GM21737 (cell line): Measurements from ENCODE around the gene HOXA6.

ENCODE experiments used
- ATAC-seq: cut with Tn5 transposase; IDR thresholded peaks from one replicate; pipeline ENCODE4 v1.9.1; 2021; ENCODE audit warnings: mild to moderate bottlenecking, moderate library complexity; ENCODE audit not compliant: unreplicated experiment

The HOXA6 gene

DNA sequence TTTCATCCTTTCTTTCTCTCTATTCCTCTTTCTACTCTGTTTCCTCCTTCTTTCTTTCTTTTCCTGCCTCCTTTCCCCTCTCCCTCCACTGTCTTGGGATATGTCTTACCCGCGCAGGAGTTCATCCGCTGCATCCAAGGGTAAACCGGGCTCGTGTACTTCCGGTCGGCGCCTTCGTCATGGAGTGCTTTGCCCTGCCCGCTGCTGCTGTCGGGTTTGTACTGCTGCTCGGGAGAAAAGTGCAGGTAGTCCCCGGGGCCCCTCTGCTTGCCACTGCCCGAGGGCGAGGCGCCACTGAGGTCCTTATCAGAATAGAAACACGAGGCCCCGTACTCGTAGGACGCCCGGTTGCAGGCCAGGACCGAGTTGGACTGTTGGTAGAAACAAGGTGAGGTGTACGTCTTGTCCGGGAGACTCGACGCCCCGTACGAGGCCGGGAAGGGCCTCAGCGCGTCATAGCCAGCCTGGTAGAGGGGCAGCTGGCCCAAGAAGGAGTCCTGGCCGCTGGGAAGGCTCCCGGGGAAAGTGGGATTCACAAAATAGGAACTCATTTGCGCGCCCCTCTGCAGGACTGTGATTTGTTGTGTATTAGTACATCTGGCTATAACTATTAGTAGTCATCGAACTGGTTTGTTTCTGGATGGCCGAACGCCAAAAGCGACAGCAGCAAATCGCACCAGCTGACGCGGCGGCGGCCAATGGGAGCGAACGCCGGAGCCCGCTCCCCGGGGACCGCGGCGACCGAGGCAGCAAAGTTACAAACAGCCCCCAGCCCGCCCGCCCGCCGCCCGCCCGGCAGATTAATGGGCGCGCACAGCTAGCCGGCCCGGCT is at the start of gene HOXA6:
TSS of gene HOXA6 (minus strand) at position 576 of the 832 bp plus-strand sequence. CDS start at position 551, 25 bp downstream.
- ATAC-seq, result no peak

DNA sequence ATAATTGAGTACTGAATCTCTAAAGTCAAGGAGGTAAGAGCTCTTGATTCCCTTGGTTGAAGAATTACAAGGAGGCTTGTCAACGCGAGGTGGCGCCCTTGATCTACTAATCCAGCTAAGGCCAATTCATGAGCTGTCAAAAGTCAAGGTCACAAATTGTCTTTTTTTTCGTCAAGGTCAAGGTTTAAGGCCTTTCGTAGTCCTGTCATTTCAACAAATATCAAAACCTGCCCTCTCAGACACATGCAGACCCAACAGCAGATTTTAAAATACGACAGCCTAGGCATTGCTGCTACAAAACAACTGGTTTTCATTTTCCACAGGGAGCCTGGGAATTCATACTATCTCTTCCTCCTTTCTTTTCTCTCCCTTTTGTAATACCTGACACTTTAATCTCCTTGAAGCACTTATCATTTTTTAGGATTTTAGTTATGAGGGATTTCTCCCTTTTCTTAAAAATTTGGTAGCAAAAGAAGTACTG is 48.8 kb upstream of the HOXA6 start:
- no peak for ATAC-seq

DNA sequence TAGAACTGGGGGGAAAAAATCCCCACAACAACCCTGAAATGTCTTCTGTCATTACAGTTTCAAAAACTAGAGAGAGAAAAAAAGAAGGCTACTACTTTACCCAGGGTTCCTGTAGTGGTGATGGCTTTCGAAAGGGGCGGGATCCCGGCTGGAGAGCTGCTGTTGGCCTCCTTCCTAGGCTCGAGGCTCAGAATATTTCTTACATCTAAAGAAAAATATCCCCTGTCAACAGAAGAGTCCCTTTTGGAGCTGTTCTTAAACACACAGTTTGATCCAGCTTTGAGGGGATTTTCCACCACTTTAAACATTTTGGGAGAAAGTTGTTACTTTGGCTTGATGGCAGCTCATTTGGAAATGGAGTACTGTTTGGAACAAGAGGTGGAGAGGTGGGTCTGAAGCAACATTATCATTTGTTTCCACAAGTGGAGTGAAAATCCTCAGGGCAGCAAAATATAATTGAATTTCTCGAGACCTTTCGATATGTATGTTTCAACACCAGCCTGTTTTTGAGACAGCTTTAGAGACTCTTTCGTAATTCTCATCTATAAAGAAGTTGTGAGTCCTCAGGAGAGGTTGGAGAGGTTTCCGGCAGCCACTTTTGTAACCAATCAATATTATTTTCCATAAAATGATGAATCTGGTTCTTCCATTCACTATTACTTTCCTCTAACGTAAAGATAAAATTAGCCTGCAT is 47.3 kb upstream of the HOXA6 start:
- no peak for ATAC-seq

DNA sequence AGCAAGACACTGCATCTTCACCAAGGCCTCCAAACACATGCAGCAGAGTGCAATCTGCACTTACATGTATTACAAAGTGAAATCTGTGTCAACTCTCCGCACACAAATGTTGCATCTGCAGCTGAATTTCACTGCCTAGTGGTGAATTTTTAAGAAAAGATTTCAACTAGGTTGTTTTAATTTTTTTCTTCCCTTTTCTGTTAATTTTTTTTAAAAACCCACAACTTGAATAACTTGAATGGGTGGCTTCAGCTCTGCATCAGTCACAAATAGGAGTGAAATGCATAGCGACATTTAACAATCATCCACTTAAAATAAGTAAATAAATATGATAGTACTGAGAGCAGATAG is 46.4 kb upstream of the HOXA6 start:
- no peak for ATAC-seq

DNA sequence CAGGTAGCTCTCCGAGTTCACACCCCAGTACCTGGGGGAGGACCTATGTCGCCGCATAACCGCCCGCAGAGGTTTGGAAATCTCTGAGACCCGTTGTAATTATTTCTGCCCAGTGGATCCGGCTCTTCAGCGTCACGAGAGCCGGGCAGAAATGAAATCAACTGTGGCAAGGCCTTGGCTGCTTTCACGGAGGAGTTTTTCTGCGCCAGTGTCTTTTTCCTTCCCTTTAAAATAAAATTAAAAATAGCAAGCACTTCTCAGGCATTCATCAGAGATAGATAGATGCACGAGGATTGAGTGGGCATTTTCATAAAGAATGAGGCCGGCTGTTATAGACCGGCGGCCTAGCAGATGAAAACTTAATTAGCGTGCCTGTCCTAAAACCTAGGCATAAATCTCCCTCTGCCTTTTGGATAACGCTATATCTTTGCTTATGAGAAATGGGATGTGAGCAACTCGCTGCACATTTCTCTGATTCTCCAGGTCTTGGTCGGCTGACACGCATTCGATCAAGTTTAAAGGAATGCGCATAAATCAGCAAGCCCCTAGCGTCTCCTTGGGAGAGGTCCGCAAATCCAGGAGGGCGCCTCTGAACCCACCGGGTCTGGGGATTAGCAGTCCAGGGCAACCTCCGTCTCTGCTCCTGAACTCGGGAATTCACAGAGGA is 45.9 kb upstream of the HOXA6 start:
- ATAC-seq, result no peak

DNA sequence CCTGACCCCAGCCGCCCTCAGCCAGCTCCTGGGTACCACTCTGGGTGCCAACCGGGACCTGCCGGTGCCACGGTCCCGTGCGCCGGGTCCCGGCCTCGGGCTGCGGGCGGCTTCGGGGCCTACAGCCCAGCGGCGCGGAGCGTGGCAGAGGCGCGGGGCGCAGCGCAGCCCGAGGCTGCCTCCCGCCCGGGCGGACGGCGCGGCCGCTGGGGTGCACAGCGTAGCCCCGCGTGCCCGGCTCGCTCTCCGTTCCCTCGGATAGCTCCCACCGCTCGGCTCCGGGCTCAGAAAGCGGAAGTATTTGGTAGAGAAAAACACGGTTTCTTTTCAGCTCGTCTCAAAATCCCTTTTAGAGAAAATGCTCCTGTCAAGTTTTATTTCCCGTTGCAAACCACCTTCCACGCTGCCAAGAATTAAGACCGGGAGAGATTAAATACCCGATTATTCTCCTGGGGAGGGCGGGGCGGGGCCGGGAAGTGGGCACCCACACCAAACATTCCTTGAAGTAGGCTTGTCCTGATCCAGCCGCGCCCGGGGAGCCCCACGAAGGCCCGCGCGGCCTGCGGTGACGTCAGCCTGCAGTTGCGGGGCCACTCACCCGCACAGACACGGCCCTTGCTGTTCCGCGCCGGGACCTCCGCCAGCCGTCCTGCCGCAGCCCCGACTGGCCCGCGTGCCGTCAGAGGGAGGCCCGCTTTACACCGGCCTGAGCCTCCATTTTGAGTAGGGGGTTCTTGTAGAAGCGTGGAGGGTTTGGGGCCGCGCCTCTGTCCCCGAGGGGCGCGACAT is 45.2 kb upstream of the HOXA6 start:
- ATAC-seq, result no peak

DNA sequence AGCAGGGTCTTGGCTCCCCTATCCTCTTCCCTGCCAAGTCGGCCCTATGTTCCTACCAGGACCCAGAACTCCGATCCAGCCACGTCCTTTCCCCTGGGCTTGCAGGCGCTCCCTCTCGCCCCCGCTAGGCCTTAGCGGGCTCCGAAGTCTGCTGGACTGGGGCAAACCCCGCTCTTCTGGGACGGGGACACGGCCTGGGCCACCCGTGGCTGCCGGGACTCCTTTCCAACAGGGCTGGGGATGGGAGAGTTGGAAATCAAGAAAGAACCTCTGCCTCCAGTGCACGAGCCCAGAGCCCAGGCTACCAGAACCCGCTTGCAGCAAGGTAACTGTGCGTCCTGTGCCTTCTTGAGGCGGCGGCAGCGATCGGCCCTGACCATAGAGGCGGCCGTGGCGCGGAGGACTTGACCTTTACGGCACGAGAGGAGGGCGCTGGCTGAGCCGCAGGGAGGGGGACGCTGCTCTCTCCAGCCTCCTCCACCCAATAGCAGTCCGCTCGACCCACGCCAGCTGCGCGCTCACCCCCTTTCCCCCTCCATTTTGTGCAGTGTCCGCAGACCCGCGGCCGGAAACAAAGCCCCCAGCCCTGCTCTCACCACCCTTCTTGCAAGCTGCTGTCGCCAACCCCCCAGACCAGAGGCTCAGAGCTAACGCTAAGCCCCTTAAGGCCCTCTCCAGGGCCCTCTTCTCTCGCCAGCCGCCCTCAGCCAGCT is 44.4 kb upstream of the HOXA6 start:
- ATAC-seq, result no peak

DNA sequence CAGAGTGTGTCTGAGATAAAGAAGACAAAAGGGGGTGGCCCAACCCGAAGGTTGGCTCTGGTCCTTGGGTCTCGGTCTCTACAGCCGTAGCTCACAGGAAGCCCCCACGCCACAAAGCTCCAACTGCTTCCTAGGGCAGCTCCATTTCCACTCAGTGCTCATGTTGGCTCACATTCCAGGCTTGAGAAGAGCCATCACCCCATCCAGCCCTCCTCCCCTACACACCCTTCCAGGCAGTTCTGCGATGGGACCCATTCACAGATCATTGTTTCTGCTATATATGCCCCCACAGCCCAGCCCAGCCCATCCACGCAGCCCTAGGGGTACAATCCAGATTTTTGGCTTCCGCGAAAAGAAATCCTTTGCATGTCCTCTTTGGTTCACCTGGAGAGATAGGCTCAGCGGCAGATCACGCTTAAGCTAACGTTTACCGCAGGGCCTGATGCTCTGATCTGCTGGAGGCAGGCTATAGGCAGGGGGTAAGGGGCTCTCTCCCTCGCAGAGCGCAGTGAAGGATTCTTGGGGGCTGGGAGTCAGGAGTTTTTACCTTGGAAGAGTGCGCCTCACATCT is 43.7 kb upstream of the HOXA6 start:
- ATAC-seq, result no peak

DNA sequence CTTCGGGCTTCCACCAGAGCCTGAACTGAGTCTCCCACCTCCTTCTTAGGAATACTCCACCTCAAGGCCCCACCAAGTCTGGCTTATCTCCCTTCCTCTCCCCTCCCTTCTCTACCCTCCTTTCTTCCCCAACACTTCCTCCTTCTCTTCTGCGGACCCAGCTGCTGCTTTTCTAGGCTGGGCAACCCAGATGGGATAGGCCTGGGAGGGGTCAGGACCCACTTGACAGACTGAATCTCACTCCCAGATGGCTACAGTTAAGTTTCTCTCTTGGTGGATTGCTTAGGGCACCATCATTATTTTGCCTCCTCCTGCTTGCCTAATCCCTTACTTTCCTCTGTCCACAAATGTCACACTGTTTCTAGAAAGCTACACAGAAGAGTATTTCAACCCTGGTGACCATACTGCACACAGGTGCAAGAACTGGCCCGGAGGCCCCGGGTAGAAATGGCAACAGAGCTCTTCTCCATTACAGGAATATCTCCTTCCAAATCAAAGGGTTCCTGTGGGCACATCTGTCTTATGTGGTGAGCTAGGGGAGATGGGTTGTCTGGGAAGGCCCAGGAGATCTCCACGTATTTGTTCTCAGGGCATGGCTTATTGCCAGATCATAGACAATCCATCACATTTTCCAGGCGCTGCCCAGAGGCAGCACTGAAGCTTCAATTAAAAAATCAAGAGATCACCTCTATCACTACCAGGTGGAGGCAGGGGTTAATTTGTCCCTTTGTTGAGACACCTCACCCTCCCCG is 42.6 kb upstream of the HOXA6 start:
- ATAC-seq, result no peak

DNA sequence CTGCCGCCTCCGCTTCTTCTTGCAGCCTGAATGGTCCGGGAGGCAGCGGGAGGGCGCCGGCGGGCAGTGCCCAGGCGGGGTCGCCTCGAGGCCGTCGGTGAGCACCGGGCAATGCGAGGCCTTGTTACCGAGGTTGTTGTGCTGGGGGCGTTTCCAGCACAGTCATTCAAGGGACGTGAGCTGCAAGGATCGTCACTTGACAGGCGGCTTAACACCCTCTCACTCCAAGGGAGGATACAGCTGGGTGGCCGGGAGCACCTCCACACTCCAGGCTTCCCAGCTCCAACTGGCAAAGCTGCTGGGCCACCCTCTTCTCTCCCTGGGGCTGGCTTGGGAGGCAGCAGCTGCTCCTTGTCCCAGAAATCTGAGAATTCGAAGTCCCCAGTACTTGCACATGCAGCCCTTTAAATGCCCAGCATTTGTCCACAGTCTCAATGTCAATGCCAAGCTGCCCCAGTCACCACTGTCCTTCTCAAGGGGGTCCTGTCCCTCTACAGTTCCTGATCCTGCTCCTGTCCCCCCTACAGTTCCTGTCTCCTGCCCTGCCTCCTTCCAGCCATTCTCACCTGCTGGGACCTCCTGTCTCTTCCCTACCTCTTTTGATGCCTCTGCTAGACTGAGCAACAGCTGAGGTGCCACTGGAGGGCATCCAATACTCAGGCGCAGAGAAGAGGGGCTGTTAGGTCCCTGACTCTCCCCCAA is 41.9 kb upstream of the HOXA6 start:
- ATAC-seq, result no peak

DNA sequence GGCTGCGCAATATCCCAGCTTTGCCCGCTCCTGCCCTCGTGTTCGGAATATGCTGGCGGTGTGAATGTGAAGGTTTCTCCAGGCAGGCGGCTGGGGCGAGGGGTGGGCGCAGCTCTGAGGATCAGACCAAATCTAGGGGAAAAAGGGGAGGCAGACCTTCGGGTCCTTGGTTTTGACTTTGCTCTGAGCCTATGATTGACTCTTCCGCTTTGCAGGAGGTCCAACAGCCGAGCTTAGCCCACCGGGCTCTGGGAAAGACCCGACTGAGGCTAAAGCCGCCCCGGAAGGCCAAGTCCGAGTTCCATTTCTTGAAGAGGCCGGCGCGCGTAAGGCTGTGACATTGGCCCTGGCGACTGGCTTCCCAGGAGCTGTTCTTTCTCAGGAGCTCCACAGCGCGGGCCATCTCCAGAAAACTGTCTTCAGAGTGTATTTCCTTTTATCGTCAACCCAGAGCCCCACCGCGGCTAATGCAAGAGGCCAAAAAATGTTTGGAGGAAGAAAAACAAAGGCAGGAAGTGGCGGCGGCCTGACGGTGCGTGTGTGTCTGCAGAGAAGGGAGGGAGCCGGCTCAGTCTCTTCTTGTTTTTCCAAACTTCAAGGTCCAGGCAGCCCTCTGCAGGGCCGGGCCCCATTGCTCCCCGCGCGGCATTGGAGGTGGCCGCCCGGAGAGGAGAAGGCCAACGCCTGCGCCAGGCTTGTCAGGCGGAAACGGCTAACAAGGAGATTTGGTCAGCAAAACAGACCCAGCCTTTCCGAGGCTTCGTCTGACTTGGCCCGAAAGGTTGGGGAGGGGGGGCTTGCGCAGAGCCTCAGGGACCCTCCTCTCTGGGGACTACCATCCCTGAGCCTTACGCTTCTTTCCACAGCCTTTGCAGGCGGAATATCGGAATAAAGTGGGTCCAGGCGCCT is 41.1 kb upstream of the HOXA6 start:
- no peak for ATAC-seq

DNA sequence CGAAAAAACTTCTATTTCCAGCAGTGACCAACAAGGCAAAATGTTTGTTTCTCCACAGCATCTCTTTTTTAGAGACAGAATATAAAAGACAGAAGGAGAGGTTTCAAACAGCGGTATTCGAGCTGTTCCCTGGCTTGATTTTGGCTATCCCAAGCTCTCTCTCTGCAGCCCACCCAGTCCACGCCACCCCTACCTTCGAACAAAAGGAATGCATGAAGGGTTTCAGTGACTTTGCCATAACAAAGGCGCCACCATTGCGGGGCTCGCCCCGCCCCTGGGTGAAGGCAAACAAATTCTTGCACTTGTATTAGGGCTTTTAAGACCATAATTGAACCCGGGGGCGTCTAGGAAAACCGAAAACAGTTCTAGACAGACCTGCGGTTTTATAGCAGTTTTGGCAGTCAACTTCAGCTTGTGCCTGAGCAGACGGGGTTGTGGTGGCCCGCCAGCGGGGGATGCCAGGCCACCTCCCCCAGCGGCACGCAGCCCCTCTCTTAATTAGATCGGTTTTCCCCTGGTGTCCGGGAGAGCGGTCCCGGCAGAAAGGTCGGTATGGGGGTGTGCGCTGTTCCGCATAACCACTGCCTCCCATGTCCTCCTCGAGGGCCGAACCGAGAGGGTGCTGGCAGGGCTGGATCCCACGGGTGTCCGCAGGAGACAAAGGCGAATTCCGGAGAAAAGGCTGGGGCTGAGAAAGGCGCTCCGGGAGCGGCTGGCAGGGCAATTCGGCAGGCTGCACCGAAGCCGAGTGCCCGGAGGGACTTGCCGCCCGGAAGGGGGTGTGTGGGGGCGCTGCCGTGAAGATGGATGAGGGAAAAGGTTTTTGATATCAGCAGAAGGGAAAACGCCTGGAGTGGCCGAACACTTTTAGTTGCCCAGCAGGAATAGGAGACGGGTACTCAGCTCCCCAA is 40.2 kb upstream of the HOXA6 start:
- ATAC-seq, result no peak

DNA sequence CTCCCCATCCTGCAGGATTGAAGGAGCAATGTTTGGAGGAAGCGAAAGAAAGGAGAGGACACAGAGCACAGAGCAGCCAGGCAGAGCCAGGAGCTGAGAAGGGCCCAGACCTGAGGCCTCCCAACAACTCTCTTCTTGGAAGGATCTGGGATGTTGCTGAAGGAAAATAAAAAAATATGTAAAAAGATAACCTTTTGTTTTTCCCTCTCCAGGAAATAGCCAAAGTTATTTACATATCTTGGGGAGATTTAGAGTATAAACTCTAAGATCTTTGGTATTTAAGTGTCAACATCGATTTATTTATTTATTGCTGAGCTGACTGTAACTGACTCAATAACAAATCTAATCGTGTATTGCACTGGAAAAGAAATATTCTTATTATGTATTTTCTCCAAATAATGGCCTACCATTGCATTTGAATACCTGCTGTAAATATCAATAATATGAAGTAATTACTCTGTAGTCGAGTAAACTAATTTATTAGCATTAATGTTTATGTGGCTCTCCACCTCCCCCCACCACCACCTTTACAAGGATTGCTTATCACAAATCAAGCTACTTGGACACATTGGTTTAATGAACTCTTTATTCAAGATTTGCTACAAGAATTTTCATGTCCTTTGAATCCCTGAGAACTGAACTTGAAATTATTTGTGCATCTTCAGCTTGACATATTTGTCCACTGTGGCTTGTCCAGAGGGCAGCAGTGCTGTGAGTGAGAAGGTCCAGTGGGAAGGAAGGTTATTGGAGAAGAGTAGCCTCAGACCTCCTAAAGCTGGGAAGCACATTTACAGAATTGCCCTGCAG is 39.3 kb upstream of the HOXA6 start:
- no peak for ATAC-seq

DNA sequence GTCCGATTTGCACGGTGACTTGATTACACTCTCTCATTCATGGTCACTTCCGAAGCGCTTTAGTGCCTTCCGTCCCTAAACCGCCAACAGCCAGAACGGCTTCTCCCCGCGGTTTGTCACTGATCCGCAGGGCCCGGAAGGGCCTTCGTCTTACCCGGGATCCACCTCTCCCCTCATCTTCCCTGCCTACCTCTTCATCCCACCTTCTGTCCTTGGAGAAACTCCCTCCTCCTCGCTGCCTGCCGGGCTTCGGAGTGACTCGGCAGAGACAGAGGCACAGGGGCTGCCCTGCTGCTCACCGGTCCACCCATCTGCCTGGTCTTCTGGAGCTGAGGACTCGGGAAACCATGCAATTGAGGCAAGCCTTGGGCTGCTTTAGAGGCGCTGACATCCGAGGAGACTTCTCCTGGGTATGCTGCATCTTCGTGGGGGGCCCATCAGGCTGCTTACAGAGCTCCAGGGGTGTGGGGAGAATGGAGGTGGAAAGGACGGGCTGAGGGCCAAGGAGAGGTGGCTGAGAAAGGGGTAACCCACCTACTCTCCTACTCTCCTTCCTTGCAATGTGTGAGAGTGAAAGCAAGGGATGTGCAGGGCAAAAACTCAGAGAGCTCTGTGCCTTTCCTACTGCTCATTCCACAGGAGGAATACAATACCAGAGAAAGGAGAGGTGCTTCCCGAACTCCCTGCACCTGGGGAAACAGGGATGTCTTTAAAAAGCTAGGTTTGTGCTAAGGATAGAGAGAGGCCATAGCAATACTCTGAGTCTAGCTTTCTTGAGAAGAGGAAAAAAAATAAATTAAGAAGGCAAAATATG is 38.5 kb upstream of the HOXA6 start:
- no peak for ATAC-seq
